Gastrocnemius medialis (tissue), 4 donors: ENCODE results near the gene MAML2.

Source experiments
- POLR2A ChIP-seq, 2 donors: fragments of 450-650 bp; IDR thresholded peaks; one replicate each; pipeline ENCODE4 v1.6.1; 2017; ENCODE audit warnings: antibody characterized with exemption in 2 of 2, mild to moderate bottlenecking in 2 of 2, moderate library complexity in 2 of 2
- TF ChIP-seq, protein P1 (sequence below), 5 experiments: fragments of 450-650 bp in 3 of 5; fragments of 200-600 bp in 2 of 5; sonication (generic) in 2 of 5; IDR thresholded peaks in 4 of 5; conservative IDR thresholded peaks in 1 of 5; 1 replicate in 4 of 5; 2 replicates in 1 of 5; pipeline ENCODE4 v1.5.1; 2016 to 2019; ENCODE audit warnings: antibody characterized with exemption in 5 of 5, mild to moderate bottlenecking in 3 of 5, moderate library complexity in 3 of 5

DNA sequence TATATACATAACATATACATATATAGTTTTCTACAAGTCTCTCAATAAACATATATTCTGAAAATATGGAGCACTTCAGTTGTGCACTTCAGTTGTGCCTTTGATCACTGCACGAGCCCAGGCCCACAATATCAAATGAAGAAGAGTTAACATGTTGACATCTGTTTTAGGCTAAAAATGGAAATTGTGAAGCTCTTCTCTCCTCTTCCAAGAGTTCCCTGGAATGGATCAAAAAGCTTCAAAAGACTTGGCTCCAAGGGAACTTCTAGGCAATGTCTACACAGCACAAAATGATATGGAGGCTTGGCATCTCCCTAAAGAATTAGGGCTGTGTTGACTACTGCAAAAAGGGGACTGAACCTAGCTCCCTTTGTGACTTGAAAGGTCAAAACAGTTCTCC is 36.9 kb downstream of the MAML2 start:
- TF ChIP-seq, protein P1, sequence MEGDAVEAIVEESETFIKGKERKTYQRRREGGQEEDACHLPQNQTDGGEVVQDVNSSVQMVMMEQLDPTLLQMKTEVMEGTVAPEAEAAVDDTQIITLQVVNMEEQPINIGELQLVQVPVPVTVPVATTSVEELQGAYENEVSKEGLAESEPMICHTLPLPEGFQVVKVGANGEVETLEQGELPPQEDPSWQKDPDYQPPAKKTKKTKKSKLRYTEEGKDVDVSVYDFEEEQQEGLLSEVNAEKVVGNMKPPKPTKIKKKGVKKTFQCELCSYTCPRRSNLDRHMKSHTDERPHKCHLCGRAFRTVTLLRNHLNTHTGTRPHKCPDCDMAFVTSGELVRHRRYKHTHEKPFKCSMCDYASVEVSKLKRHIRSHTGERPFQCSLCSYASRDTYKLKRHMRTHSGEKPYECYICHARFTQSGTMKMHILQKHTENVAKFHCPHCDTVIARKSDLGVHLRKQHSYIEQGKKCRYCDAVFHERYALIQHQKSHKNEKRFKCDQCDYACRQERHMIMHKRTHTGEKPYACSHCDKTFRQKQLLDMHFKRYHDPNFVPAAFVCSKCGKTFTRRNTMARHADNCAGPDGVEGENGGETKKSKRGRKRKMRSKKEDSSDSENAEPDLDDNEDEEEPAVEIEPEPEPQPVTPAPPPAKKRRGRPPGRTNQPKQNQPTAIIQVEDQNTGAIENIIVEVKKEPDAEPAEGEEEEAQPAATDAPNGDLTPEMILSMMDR (IDR thresholded peaks at IDR 0.05 in 4 of 5, conservative IDR thresholded peaks at IDR 0.05 in 1 of 5) = no peak
- no peak for TF ChIP-seq POLR2A (IDR thresholded peaks at IDR 0.05)
